GM12872 (cell line): ENCODE measurements around the gene EIF4EBP2.

ENCODE experiments used
- TF ChIP-seq, protein P1 (sequence below): IDR thresholded peaks from 3 replicates; pipeline ENCODE4 v1.5.1; 2011; ENCODE audit warnings: low read depth, mild to moderate bottlenecking, low read length, moderate library complexity; ENCODE audit not compliant: insufficient read depth

EIF4EBP2 gene

GRCh38 chr10:70466951-70467350 lies 63.0 kb downstream of the EIF4EBP2 start:
- TF ChIP-seq, protein P1, sequence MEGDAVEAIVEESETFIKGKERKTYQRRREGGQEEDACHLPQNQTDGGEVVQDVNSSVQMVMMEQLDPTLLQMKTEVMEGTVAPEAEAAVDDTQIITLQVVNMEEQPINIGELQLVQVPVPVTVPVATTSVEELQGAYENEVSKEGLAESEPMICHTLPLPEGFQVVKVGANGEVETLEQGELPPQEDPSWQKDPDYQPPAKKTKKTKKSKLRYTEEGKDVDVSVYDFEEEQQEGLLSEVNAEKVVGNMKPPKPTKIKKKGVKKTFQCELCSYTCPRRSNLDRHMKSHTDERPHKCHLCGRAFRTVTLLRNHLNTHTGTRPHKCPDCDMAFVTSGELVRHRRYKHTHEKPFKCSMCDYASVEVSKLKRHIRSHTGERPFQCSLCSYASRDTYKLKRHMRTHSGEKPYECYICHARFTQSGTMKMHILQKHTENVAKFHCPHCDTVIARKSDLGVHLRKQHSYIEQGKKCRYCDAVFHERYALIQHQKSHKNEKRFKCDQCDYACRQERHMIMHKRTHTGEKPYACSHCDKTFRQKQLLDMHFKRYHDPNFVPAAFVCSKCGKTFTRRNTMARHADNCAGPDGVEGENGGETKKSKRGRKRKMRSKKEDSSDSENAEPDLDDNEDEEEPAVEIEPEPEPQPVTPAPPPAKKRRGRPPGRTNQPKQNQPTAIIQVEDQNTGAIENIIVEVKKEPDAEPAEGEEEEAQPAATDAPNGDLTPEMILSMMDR = no peak

GRCh38 chr10:70472799-70473454 lies 69.0 kb downstream of the EIF4EBP2 start:
- TF ChIP-seq, protein P1 = no peak

- TF ChIP-seq, protein P1 = no peak
Measured at GRCh38 chr10:70474780-70475179, 70.8 kb downstream of the EIF4EBP2 start.

- TF ChIP-seq, protein P1 = no peak
Measured at GRCh38 chr10:70475661-70476060, 71.7 kb downstream of the EIF4EBP2 start.

- TF ChIP-seq, protein P1 = no peak
Measured at GRCh38 chr10:70476249-70477035, 72.5 kb downstream of the EIF4EBP2 start.

DNA sequence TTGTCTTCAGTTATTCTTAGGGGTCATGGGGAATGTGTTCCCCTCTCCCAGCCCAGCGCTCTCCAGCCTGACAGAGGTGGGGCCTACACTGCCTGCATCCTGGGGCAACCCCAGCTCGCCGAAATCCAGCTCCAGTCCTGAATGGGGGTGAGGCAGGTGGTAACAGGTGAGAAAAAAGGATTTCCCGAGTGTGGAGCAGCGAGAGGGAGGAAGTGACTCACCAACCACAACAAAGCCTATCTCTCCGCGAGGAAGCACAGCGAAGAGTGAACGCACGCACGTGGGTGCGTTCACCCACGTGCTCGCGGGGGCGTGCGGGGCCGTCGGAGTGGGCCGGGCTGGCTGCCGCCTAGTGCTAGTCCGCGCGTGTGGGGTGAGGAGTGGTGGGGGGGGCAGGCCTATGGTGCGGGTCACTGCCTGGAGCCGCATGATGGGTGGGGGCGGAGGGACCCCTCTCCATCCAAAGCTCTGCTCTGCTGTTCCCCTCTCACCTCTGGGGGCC lies 73.8 kb downstream of the EIF4EBP2 start:
- TF ChIP-seq, protein P1 = no peak
